Neural progenitor cell (in vitro differentiated cells): Measurements from ENCODE around the gene VWA5B1.

Source experiments
- CTCF ChIP-seq: fragments of 200-600 bp; sonication (generic); IDR thresholded peaks from 2 replicates; pipeline ENCODE4 v1.5.1; 2017; ENCODE audit warnings: antibody characterized with exemption, mild to moderate bottlenecking
- EZH2phosphoT487 ChIP-seq: fragments of 200-600 bp; sonication (generic); IDR thresholded peaks from 2 replicates; pipeline ENCODE4 v1.6.1; 2017; ENCODE audit warnings: antibody characterized with exemption

GRCh38 chr1:20373764-20374163 is 83.1 kb downstream of the VWA5B1 start:
- TF ChIP-seq CTCF (no peak), EZH2phosphoT487 (no peak)
